ENCODE data around the gene FNIP1.

FNIP1 gene

DNA sequence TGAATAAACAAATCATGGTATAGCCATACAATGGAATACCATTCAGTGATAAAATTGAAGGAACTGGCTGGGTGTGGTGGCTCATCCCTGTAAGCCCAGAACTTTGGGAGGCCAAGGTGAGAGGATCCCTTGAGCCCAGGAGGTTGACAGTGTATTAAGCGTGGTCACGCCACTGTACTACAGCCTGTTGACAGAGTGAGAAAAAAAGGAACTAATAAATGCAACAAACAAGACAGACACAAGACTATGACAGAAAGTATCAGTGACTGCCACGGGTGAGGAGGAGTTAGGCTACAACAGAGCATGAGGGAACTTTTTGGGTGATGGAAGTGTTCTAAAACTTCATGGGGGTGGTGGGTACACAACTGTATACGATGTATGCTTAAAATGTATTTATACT, 2.2 kb downstream of the FNIP1 start:
- no peak overlapping the region for H3K27ac ChIP-seq
- TF ChIP-seq, protein P1, sequence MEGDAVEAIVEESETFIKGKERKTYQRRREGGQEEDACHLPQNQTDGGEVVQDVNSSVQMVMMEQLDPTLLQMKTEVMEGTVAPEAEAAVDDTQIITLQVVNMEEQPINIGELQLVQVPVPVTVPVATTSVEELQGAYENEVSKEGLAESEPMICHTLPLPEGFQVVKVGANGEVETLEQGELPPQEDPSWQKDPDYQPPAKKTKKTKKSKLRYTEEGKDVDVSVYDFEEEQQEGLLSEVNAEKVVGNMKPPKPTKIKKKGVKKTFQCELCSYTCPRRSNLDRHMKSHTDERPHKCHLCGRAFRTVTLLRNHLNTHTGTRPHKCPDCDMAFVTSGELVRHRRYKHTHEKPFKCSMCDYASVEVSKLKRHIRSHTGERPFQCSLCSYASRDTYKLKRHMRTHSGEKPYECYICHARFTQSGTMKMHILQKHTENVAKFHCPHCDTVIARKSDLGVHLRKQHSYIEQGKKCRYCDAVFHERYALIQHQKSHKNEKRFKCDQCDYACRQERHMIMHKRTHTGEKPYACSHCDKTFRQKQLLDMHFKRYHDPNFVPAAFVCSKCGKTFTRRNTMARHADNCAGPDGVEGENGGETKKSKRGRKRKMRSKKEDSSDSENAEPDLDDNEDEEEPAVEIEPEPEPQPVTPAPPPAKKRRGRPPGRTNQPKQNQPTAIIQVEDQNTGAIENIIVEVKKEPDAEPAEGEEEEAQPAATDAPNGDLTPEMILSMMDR (conservative IDR thresholded peaks at IDR 0.05) = no peak
- TF ChIP-seq ZFX (IDR thresholded peaks at IDR 0.05) = no peak

DNA sequence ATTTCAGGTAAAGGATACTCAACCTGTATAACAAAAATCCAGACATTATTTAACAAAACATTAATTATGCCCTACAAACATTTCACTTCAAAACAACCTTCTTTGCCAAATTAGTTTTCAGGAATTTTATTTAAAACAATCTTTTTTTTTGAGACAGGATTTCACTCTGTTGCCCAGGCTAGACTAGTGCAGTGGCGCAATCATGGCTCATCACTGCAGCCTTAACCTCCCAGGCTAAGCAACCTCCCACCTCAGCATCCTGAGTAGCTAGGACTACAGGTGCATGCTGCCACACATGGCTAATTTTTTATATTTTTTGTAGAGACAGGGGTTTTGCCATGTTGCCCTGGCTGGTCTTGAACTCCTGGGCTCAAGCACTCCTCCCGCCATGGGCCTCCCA, 3.9 kb downstream of the FNIP1 start:
- H3K27ac ChIP-seq = no peak overlapping the region
- TF ChIP-seq, protein P1 (conservative IDR thresholded peaks at IDR 0.05) = no peak
- no peak for TF ChIP-seq ZFX (IDR thresholded peaks at IDR 0.05)

DNA sequence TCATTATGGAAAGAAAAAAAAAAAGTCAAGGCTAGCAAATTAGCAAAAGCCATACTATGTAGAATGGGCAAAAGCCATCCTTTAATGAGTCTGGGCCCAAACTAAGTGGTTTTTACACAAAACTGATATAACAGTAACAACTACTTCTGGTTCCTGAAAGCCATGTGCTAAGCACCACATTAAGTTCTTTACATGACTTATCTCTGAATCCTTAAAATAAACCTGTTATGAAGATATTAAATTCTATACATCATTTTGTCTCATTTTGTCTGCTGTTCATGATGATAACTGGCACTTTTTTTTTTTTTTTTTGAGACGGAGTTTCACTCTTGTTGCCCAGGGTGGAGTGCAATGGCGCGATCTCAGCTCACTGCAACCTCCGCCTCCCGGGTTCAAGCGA, 5.0 kb downstream of the FNIP1 start:
- TF ChIP-seq, protein P1 (conservative IDR thresholded peaks at IDR 0.05) = no peak
- no peak for TF ChIP-seq ZFX (IDR thresholded peaks at IDR 0.05)
- H3K27ac ChIP-seq = no peak overlapping the region

DNA sequence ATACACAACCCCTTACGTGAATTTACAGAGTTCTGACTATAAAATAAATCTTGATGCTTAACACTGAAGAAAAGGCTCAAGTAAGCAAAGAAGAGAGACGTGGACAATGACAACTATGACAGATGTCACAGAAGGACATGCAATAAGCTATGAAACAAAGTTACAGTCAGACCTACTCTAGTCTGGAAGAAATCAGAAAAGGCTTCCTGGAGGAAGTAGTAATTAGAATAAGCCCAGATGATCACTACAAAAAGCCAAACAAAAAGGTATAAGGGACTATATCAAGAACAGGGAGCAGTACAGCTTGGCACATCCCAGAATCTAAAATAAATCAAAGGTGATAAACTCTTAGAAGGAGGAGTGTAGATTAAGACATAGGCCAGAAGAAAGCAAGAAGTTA, 6.3 kb downstream of the FNIP1 start:
- H3K27ac ChIP-seq = no peak overlapping the region
- TF ChIP-seq, protein P1 (conservative IDR thresholded peaks at IDR 0.05) = no peak
- no peak for TF ChIP-seq ZFX (IDR thresholded peaks at IDR 0.05)

DNA sequence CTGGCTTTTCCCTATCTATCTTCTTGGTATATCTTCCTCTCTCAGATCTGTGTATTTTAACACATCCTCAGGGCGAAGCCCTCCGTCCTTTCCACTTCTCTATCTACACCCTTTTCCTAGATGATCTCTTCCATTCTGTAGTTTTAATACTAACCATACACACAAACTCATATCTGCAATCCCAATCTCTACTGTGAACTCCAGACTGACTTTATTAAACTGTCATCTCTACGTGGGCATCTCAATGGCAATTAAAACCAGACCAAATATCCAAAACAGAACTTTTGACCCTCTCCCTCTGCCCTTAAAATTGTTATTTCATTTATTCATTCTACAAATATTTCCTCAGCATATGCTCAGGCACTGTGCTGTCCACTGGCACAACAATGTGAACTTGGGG, 7.1 kb downstream of the FNIP1 start:
- TF ChIP-seq ZFX (IDR thresholded peaks at IDR 0.05) = no peak
- TF ChIP-seq, protein P1 (conservative IDR thresholded peaks at IDR 0.05) = no peak
- H3K27ac ChIP-seq = no peak overlapping the region

DNA sequence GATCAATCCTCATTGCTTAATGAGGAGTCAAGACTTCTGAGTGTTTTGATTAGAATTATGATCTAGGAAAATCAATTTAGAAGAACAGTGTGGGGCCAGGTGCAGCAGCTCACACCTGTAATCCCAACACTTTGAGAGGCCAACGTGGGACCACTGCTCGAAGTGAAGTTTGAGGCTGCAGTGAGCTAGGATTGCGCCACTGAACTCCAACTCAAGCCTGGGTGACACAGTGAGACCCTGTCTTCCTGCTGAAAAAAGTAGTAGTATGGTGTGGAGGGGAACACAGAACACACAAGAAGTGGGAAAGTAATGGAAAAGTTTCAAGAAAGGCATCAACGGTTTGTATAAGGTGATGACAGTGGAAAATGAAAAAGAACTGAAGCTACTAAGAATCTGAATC, 9.1 kb downstream of the FNIP1 start:
- no peak overlapping the region for H3K27ac ChIP-seq
- TF ChIP-seq, protein P1 (conservative IDR thresholded peaks at IDR 0.05) = no peak
- no peak for TF ChIP-seq ZFX (IDR thresholded peaks at IDR 0.05)

DNA sequence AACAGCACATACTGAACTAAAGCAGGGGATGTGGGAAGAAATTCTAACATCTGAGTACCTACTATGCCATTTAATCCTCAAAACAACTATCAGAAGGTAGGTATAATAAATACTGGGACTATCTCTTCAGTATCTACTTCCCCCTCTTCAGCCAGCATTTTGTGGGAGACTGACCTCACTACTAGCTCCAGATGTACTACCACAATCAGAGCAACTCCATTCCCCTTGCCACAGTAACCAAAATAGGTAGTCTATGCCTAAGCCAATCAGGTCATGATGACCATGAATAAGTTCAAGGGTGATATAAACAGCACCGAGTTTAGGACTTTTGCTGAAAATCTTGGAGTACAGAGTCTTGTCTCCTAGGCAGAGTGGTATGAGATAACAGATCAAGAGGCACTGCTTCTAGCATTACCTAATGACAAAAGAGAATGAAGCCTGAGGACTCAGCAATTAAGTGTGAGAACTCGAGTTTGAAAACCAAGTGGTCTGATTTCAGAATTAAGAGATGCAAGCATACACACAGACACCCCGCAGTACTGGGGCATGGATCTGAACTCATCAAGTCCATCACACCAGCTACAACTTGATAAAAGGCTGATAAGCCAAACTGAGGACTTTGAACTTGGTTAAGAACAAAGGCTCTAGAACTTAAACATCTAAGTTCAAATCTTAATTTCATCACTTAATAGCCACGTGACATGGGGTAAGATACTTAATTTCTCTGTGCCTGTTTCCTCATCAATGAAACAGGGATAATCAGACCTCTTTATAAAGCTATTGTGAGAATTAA, 9.7 kb downstream of the FNIP1 start:
- TF ChIP-seq, protein P1 (conservative IDR thresholded peaks at IDR 0.05) = no peak
- TF ChIP-seq ZFX (IDR thresholded peaks at IDR 0.05) = no peak
- H3K27ac ChIP-seq = no peak overlapping the region

Data from C4-2B (cell line).